ENCODE measurements around the gene SART3. TPM values are rescaled to one million over a fixed set of nuclear protein-coding genes. Genes with fewer than 3 reads are reported as not detected.

SART3 gene
- total and polyA plus RNA-seq, 10 of the 15 experiments (the other 5 are each of a cell fraction or from before 2014, with no cell fraction given): 8.8 to 179 (median 54.9) TPM

DNA sequence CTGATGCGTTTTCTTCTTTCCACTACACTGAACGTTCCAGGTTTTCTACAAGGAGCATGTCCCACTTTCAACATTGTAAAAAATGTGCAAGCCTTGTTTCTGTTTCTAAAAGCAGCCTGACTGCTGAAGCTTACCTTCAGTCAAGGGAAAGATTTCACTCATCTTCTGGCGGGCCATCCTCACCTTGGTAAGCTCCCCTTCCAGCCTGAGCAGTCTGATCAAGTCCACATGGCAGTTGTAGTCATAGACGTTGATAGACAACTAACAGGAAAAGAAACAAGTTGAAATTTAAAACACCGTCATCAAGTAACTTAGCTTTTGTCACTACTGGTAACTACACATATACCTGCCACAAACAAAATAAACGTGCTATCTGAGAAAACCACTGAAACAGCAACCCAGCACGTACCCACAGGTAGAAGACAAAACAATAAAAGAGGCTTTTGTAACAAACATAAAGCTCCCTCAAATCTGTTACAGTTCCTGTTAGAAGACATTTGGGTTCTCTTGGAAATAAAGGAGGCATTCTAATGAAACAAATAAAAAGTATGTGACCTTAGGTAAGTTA is 11.9 kb downstream of the SART3 start (continued):
- TF ChIP-seq BCL3 (IDR thresholded peaks at IDR 0.05; ENCODE audit: borderline replicate concordance, insufficient read depth, low read depth, low read length, poor library complexity, severe bottlenecking) (no peak), BHLHE40 (IDR thresholded peaks at IDR 0.05; ENCODE audit: borderline replicate concordance in 1 of 2, low read depth in 2 of 2, low read length in 1 of 2) (peak; percentile 63 to 71; a peak in 3 of 4 replicates), RUNX3 (IDR thresholded peaks at IDR 0.05; ENCODE audit: low read length) (peak; percentile 29; the same call in 1 of the 2 replicates), KAT2A (conservative IDR thresholded peaks at IDR 0.05; ENCODE audit: control insufficient read depth, low read depth, low read length) (no peak), TARDBP (IDR thresholded peaks at IDR 0.05; ENCODE audit: borderline replicate concordance) (no peak), CREB1 (IDR thresholded peaks at IDR 0.05; ENCODE audit: low read depth) (0 out of 2 replicates have a peak, but pooled peaks have one; percentile 26), YY1 (IDR thresholded peaks at IDR 0.05; ENCODE audit: low read depth, low read length) (no peak), CEBPB (IDR thresholded peaks at IDR 0.05; ENCODE audit: borderline replicate concordance in 1 of 2, low read depth in 2 of 2, low read length in 2 of 2) (no peak), IKZF2 (IDR thresholded peaks at IDR 0.05) (no peak; a peak in 2 of 4 replicates), ZSCAN29 (IDR thresholded peaks at IDR 0.05) (no peak), GABPA (IDR thresholded peaks at IDR 0.05; ENCODE audit: low read depth) (no peak), MLLT1 (IDR thresholded peaks at IDR 0.05) (no peak), PAX5 (IDR thresholded peaks at IDR 0.05; ENCODE audit: borderline replicate concordance, low read depth, low read length) (no peak), FOS (IDR thresholded peaks at IDR 0.05; ENCODE audit: borderline replicate concordance, extremely low read depth, insufficient read length) (no peak), SREBF2 (IDR thresholded peaks at IDR 0.05; ENCODE audit: low read length) (no peak), SRF (IDR thresholded peaks at IDR 0.05; ENCODE audit: low read depth in 2 of 2, low read length in 2 of 2) (no peak), ZZZ3 (IDR thresholded peaks at IDR 0.05; ENCODE audit: control insufficient read depth, insufficient read length, low read depth) (no peak), RBBP5 (conservative IDR thresholded peaks at IDR 0.05) (no peak), MTA3 (IDR thresholded peaks at IDR 0.05; ENCODE audit: borderline replicate concordance, low read length) (no peak), IRF5 (IDR thresholded peaks at IDR 0.05; ENCODE audit: borderline replicate concordance) (no peak), BRCA1 (IDR thresholded peaks at IDR 0.05; ENCODE audit: low read depth, low read length) (no peak)
- TF ChIP-seq, protein P1, sequence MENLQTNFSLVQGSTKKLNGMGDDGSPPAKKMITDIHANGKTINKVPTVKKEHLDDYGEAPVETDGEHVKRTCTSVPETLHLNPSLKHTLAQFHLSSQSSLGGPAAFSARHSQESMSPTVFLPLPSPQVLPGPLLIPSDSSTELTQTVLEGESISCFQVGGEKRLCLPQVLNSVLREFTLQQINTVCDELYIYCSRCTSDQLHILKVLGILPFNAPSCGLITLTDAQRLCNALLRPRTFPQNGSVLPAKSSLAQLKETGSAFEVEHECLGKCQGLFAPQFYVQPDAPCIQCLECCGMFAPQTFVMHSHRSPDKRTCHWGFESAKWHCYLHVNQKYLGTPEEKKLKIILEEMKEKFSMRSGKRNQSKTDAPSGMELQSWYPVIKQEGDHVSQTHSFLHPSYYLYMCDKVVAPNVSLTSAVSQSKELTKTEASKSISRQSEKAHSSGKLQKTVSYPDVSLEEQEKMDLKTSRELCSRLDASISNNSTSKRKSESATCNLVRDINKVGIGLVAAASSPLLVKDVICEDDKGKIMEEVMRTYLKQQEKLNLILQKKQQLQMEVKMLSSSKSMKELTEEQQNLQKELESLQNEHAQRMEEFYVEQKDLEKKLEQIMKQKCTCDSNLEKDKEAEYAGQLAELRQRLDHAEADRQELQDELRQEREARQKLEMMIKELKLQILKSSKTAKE (IDR thresholded peaks at IDR 0.05; ENCODE audit: low read depth, poor library complexity, severe bottlenecking): peak; percentile 14

All from GM12878 (cell line).